Ishikawa (cell line): Measurements from ENCODE around the gene PARD6B.

Experiments used
- CEBPB ChIP-seq: IDR thresholded peaks from 2 replicates; pipeline ENCODE4 v1.6.1; 2012
- CREB1 ChIP-seq: IDR thresholded peaks from 2 replicates; pipeline ENCODE4 v1.6.1; 2012; ENCODE audit warnings: low read depth
- EGR1 ChIP-seq: IDR thresholded peaks from 2 replicates; pipeline ENCODE4 v1.6.1; 2012
- EP300 ChIP-seq: IDR thresholded peaks from 2 replicates; pipeline ENCODE4 v1.6.1; 2012; ENCODE audit warnings: borderline replicate concordance
- FOXM1 ChIP-seq: IDR thresholded peaks from 2 replicates; pipeline ENCODE4 v1.6.1; 2012; ENCODE audit warnings: low read depth, borderline replicate concordance
- MAX ChIP-seq: IDR thresholded peaks from 2 replicates; pipeline ENCODE4 v1.6.1; 2012
- NFIC ChIP-seq: IDR thresholded peaks from 2 replicates; pipeline ENCODE4 v1.6.1; 2012
- RAD21 ChIP-seq: IDR thresholded peaks from 2 replicates; pipeline ENCODE4 v1.6.1; 2012; ENCODE audit warnings: low read depth
- REST ChIP-seq: IDR thresholded peaks from 2 replicates; pipeline ENCODE4 v1.6.1; 2012; ENCODE audit warnings: low read depth, mild to moderate bottlenecking
- TAF1 ChIP-seq: IDR thresholded peaks from 2 replicates; pipeline ENCODE4 v1.6.1; 2012; ENCODE audit warnings: low read depth, mild to moderate bottlenecking
- TCF12 ChIP-seq: IDR thresholded peaks from 2 replicates; pipeline ENCODE4 v1.6.1; 2012; ENCODE audit warnings: low read depth
- TEAD4 ChIP-seq: IDR thresholded peaks from 2 replicates; pipeline ENCODE4 v1.6.1; 2012
- USF1 ChIP-seq: IDR thresholded peaks from 2 replicates; pipeline ENCODE4 v1.6.1; 2012
- YY1 ChIP-seq: IDR thresholded peaks from 2 replicates; pipeline ENCODE4 v1.6.1; 2012; ENCODE audit warnings: low read depth
- ZBTB7A ChIP-seq: IDR thresholded peaks from 2 replicates; pipeline ENCODE4 v1.6.1; 2012; ENCODE audit warnings: low read depth

PARD6B gene

GRCh38 chr20:50762045-50762422 lies 30.7 kb downstream of the PARD6B start:
- peak; percentile 79 for TF ChIP-seq EGR1
- TF ChIP-seq NFIC, result no peak; the same call in 1 of the 2 replicates
- no peak for TF ChIP-seq EP300

GRCh38 chr20:50762435-50763220 lies 31.2 kb downstream of the PARD6B start:
- TF ChIP-seq REST, result no peak
- no peak for TF ChIP-seq ZBTB7A
- TF ChIP-seq CREB1, result no peak
- TF ChIP-seq TEAD4, result peak; percentile 72
- TF ChIP-seq MAX, result peak; percentile 80
- peak; percentile 78 for TF ChIP-seq TCF12
- peak; percentile 93 for TF ChIP-seq NFIC
- peak; percentile 68 for TF ChIP-seq EP300
- no peak; the same call in 1 of the 2 replicates for TF ChIP-seq EGR1
- TF ChIP-seq FOXM1, result peak; percentile 22; the same call in 1 of the 2 replicates
- peak; percentile 20; the same call in 1 of the 2 replicates for TF ChIP-seq RAD21
- TF ChIP-seq USF1, result 0 out of 2 replicates have a peak, but pooled peaks have one; percentile 7
- peak; percentile 89 for TF ChIP-seq CEBPB
- no peak for TF ChIP-seq TAF1
- TF ChIP-seq YY1, result peak; percentile 56

- TF ChIP-seq RAD21 (no peak), ZBTB7A (no peak), TCF12 (no peak), NFIC (no peak), USF1 (no peak), FOXM1 (no peak), YY1 (no peak), TEAD4 (no peak), MAX (no peak), EGR1 (no peak), CEBPB (no peak), REST (no peak), TAF1 (no peak), CREB1 (no peak), EP300 (no peak)
These were observed 34.3 kb downstream of the PARD6B start for GRCh38 chr20:50765674-50766073.

- TF ChIP-seq TAF1, result no peak
- TF ChIP-seq YY1, result no peak
- no peak for TF ChIP-seq REST
- TF ChIP-seq NFIC, result no peak
- no peak for TF ChIP-seq RAD21
- TF ChIP-seq MAX, result no peak
- no peak for TF ChIP-seq CEBPB
- TF ChIP-seq ZBTB7A, result no peak
- no peak for TF ChIP-seq CREB1
- TF ChIP-seq TEAD4, result no peak
- no peak for TF ChIP-seq EGR1
- TF ChIP-seq EP300, result no peak
These were observed 41.2 kb downstream of the PARD6B start for GRCh38 chr20:50772420-50773185.
